NK-92 (cell line): ENCODE results near the gene RFC3.
"Not testable (repeated sequence)": the region's sequence is repeated elsewhere in the genome, so short reads cannot be mapped to it uniquely, and the experiment has no call there.

Source experiments
- DNase-seq: peaks from one replicate; lab custom pipeline; 2025; ENCODE audit not compliant: unreplicated experiment; lab: John Stamatoyannopoulos, UW

RFC3 gene, protein sequence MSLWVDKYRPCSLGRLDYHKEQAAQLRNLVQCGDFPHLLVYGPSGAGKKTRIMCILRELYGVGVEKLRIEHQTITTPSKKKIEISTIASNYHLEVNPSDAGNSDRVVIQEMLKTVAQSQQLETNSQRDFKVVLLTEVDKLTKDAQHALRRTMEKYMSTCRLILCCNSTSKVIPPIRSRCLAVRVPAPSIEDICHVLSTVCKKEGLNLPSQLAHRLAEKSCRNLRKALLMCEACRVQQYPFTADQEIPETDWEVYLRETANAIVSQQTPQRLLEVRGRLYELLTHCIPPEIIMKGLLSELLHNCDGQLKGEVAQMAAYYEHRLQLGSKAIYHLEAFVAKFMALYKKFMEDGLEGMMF

DNA sequence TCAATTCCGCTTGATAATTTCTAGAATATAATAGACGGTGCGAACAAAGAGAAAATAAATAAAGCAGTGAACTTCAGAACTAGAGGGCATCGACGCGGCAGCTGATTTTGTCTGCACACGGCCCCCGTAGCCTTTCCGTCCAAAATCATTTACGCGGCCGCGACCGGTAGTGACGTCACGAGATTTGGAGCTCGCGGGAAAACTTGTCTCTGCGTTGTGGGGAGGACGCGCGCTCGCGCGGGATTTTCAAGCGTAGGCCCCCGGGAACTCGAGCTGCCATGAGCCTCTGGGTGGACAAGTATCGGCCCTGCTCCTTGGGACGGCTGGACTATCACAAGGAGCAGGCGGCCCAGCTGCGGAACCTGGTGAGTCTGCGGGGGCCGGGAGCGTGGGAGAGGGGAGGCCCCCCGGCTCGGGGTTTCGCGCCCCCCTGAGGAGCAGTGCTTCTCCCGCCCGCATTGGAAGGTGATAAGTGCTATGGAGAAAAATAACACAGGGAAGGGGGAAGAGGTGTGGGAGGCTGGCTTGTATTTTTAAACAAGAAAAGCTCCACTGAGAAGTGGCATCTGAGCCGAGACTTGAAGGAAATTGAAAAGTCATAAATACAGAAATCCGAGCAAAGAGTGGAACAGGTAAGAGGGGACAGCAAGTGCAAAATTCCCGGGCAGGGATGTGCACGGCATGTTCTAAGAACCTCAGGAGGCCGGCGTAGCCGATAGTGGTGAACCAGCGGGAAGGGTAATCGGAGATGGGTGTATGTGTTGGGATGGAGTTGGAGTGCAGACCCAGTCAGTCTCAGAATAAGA, at the start of gene RFC3:
Gene RFC3, plus strand, starts transcription at position 249 of the 806 bp plus-strand sequence. Its CDS starts 30 bp downstream, at position 279.
- DNase-seq = peak; percentile 36

DNA sequence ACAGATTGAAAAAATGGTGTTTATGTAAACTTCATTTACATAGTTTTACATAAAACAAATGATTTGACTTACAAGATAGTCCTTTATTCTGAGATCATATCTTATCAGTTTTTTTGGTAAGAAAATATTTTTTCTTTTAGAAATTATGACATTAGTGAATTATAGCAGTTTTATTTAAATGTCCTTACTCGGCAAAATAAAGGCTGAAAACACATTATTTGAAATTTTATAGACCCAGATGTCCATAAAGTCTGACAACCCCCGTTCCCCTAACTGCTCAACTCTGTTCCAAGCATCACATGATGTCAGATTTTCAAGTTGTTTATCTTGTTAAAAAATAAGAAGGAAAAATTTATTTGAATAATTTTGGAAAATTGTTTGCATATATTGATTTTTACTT, 46.7 kb upstream of the RFC3 start:
- no peak for DNase-seq

DNA sequence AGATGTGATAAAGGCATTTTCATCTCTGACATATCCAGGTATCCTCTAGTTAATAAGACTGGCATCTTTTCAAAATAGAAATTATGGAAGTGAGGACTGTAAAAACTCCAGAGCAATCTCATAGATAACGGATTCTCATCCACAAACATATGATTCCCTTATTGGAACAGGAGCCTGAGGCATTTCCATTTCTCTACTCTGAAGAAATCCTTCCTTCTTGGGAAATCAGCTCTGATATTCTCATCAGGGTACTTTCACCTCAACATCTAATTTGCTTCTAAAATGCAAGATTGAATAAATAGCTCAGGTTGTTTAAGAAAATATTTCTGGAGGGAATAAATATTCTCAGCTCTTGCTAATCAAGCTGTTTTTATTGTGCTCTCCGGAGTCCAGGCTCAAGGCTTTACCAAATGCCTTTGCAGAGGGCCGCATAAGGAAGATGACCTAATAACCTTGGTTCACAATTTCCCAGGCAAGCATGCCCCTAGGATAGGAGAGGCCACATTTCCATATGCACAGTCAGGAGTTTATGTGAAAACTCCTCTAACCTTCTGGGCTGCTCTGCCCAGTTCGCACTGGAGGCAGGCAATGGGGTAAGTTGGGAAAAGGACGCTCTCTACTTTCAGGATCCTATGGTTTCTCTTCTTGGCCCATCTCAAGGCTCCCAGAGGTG, 44.0 kb upstream of the RFC3 start:
- no peak for DNase-seq

DNA sequence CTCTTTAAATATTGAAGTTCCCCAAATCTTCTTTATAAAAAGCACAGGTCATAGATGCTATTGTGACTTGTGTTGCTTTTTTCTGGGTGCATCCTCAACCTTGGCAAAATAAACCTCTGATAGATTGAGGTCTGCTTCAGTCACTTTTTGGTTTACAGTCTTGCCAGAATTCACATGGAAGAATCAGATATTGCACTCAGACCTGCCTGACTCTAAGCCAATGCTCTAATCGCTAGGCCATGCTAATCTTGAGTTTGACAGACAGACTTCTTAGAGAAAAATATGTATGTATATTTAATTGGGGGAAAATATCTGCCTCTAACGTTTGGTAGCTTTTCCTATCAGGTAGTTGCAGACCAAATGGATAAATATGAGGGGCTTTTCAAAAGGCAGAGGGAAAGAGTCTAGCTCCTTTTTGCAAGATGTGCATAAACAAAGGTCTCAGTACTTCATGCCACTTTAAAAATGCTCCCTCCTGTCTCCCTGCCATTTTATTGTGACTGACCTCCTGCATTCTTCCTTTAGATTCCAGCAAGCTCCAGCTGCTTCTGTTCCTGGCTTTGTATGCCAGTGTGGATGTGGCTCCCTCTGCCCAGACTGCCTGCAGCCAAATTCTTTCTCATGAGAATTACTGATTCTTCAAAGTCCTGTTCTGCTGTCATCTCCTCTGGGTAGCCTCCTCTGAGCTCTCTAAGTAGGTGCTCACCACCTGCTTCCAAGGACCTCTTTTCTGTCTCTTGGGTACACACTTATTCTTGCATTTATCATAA, 42.4 kb upstream of the RFC3 start:
- DNase-seq = no peak

DNA sequence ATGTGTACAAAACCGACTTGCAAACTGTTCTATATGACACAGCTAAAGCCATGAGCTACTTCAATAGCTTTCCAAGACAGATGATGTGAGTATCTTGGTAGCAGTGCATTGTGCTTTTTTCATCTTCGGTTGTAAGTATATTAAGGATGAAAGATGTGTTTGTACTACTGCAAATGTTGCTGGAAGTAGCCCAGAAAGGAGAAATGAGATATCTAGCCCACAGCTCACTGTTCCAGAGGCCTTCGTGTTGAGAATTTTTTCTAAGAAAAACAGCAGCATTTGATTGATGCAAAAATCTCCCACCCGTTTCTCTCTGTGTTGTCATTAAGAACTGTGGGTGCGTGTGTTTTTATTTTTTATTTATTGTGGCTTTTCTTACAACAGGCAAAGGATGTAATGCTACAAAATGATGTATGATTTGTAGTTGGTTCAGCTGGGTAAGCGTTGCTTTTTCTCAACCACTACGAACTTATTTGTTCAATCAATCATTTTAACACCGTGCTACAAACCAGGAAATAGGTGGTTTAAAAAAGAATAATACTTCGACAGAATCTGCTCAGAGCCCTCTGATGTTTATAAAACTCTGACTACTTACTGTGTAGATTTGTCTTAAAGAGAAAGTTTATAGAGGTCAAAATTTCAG, 41.6 kb upstream of the RFC3 start:
- DNase-seq = no peak

DNA sequence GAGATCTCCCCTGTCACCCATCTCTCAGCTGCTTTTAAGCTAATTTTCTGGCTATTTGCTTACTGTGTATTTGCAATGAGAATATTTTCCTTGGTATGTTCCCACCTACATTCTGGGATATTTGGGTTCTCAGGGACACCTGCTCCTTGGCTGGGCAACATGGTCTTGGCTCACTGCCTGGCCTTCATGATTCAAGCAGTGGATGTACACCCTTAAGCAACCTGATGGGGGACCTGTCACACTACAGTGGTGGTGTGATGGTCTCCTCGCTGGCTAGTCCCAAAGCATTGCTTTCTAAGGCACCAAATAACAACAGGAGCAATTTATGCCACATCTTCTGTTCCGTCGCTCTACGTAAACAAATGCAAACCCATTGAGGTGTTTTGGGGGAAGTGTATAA, 35.3 kb upstream of the RFC3 start:
- no peak for DNase-seq

DNA sequence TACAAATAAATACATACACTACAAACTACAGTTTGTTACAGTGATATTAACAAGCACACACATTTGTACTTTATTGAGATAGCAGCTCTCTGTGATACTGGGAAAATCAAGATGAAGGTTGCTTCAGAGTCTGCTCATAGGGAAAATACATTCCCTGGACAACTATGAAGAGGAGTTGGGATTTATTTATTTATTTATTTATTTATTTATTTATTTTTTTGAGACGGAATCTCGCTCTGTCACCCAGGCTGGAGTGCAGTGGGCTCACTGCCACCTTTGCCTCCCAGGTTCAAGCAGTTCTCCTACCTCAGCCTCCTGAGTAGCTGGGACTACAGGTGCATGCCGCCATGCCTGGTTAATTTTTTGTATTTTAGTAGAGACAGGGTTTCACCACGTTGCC, 34.7 kb upstream of the RFC3 start:
- not testable (repeated sequence) for DNase-seq

DNA sequence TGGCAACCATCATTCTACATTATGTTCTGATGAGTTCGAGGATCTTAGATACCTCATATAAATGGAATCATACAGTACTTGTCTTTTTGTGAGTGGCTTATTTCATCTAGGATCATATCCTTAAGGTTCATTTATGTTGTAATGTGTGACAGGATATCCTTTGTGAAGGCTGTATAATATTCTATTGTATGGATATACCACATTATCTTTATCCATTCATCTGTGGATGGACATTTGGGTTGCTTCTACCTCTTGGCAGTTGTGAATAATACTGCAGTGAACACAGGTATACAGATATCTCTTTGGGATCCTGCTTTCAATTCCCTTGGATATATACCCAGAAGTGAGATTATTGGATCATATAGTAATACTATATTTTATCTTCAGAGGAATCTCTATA, 33.2 kb upstream of the RFC3 start:
- DNase-seq = no peak

DNA sequence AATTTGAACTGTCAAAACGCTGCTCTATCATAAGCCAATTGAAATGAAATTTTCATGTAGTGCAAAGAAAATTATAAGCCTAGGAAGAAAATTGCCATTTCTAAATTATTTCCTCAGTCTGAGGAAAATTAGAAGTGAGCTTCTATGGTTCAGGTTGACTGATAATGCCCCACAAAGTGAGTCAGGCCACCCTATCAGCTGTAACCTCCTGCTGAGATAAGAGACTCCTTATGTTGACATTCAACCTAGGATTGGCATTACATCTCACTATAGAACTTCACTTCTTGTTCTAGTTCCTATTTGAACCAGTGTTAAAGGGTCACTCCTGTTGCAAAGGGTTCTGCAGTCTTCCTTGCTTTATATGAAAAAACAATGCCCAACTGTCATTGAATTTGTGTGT, 32.6 kb upstream of the RFC3 start:
- no peak for DNase-seq

DNA sequence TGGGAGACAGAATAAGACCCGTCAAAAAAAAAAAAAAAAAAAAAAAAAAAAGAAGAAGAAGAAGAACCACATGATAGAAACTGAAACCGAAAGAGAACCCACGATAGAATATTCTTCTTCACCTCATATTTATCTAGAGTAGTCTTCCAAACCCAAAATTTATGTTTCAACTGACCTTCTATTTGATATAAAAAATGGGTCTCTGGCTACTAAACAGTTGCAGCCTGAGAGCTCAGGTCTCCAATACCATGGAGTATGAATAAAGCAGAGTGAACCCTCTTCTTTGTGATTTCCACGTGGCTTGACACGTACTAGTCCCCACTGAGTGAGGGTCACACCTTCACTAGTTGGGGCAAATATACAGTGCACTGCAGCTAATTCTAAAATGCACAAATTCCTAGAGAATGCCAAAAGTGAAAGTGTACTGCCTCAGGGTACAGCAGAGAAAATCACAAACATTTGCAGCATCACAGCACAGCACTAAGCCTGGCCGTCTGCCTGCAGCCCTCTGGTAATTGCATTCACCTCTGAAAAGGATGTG, 30.8 kb upstream of the RFC3 start:
- no peak for DNase-seq

DNA sequence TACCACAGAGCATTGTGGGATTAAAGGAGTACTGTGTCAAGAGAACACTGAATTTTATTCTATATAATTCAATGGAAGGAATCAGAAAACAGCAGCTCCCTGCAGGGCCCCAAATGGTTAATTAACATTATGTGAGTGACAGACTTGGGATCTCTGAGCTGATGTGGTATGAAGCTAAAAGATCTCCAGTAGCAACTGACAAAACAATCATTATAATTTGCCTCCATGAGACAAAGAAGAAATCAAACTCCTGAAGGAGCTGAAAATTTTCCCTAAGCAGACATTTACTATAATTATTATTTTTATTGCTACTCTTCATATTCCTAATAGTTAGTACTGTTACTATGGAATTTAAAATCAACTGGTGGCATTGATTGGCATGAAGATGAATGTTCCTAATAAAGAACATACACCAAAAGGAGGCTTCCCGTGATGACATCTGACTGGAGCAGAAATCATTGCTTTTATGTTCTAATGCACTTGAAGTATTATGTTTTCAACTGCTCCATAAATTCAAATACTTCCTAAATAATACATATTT, 28.8 kb upstream of the RFC3 start:
- DNase-seq = no peak

DNA sequence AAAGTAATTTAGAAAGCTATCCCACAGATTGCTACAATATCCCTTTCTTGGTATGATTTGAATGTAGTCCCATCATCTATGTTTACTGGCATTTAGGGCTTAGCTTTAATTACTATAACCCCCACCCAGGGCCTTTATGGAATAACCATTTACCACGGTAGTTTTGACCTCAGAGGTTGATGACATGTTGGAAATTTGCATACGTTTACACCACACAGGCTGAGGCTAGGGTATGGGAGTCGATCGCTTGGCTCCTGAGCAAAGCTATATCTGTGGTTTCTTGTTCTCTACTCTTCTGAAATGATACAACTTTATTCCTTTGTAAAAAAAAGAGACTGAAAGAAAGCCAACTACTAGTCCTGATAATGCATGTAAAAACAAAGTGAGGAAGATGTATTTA, 28.2 kb upstream of the RFC3 start:
- no peak for DNase-seq

DNA sequence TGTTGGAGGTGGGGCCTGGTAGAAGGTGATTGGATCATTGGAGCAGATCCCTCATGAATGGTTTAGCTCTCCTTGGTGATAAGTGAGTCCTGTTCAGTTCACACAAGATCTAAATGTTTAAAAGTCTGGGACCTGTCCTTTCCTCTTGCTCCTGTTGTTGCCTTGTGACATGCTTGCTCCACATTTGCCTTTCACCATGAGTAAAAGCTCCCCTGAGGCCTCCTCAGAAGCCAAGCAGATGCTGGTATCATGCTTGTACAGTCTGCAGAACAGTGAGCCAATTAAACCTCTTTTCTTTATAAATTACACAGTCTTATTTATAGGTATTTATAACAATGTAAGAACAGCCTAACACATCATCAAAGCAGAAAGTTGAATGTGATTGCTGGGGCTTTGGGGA, 24.2 kb upstream of the RFC3 start:
- DNase-seq = no peak

DNA sequence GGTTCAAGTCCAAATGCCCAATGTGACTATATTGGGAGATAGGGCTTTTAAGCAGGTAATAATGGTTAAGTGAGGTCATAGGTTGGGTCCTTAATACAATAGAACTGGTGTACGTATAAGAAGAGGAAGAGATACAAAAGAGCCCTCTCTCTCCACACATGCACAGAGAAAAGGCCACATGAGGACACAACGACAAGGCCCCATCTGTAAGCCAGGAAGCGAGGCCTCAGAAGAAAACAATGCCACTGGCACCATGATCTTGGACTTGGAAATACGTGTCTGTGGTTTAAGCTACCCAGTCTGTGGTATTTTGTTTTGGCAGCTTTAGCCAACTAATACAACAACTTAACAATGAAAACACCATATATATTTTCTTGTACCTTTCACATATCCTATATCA, 23.4 kb upstream of the RFC3 start:
- DNase-seq = no peak

DNA sequence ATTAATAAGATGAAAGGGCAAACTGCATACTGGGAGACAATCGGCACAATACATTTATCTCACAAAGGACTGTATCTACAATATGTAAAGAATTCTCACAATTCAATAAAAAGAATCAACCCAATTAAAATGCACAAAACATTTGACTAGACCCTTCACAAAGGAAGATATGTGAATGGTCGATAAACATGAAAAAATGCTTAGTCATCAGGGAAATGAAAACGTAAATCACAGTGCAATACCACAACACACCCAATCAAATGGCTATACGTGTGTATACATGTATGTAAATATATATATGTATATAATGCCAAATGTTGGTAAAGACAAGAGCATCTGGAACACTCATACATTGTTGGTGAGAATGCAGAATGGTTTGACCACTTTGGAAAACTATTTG, 21.9 kb upstream of the RFC3 start:
- DNase-seq = no peak

DNA sequence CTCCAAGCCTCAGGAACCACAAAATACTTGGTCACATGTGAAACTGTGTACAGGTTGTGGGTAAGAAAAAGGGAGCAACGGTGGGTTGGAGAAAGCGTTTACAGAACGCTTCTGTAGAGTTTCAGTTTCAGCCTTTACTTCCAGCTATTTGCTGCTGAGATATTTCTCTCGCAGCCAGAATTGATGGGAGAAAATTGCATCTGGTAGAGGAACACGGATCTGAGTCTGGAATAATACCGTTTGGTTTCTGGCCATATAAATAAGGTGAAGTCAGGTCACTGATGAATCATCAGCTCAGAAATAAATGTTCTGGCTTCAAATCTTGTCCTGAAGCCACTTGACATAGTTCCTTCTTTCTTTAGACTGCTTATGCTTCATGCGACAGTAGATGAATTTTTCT, 20.3 kb upstream of the RFC3 start:
- no peak for DNase-seq

DNA sequence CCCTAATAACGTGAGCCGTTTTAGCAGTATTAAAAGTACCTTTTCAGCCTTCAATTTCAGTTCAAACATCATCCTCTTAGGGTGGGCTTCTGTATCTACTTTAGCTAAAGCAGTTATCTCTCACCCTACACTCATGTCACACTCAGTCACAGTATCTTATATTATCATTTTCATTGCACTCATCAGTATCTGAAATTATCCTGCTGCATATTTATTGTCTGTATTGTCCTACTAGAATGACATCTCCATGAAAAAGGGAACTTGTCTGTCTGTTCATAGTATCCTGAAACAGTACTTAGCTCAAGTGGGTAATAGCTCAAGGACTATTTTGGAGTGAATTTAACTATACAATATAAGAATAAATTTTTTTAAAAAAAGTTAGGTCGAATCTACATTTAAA, 19.9 kb upstream of the RFC3 start:
- DNase-seq = no peak

DNA sequence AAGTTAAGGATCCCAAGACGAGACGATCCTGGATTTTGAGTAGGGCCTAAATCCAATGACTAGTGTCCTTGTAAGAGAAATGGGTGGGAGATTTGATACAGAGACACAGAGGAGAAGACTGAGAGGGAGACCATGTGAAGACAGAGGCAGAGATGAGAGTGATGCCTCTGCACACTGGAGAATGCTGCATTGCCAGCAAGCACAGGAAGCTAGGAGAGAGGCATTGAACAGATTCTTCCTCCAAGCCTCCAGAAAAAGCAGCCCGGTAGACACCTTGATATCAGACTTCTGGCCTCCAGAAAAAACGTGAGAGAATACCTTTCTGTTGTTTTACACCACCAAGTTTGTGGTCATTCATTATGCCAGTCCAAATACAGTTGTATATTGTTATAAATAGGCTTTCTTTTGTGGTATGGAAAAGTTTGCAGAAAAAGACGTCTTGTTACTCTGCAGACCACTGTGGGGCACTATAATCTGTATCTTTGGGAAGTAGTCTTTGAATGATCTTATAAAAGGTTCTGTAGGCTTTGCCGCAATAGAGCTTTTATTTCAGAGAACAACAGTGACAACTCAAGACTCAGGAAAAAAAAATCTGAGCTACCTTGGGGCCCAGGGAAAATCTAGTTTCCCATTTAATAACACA, 17.9 kb upstream of the RFC3 start:
- no peak for DNase-seq

DNA sequence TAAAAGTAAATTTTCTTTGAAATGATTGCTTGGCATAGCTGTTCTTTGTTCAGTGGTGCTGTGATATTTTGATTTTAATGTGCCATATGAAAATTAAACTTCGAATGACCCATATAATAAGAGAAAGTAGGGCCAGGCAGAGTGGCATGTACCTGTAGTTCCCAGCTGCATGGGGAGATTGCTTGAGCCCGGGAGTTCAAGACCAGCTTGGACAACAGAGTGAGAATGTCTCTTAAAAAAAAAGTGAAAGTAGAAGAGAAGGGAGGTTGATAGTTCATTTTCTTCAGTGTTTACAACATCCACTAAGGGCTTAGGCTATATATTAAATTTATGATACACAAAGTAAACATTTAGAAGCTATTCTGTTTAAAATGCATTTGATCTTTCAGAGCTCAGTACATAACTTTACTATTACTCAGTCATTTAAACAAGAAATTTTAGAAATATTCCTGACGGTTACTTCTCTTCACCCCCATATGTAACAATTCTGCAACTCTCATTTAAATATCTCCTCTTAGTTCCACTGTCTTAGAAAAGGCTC, 17.2 kb upstream of the RFC3 start:
- DNase-seq = no peak
